NCI-H524 (cell line): ENCODE results near the gene ST7L.

ENCODE experiments used
- DNase-seq, 2 experiments: peaks; one replicate each; lab custom pipeline; 2025; lab: John Stamatoyannopoulos, UW

Gene ST7L

GRCh38 chr1:112618114-112618720 lies 724 bp downstream of the ST7L start:
- DNase-seq: no peak

GRCh38 chr1:112614460-112615065 lies 4.4 kb downstream of the ST7L start:
- peak in 1 of 2 experiments; percentile 30 for DNase-seq

GRCh38 chr1:112605633-112606327 lies 13.2 kb downstream of the ST7L start:
- no peak for DNase-seq

GRCh38 chr1:112603541-112603940 lies 15.4 kb downstream of the ST7L start:
- no peak for DNase-seq

GRCh38 chr1:112603012-112603411 lies 15.9 kb downstream of the ST7L start:
- no peak for DNase-seq

GRCh38 chr1:112599477-112599876 lies 19.5 kb downstream of the ST7L start:
- DNase-seq: no peak

GRCh38 chr1:112594208-112594876 lies 24.6 kb downstream of the ST7L start:
- no peak for DNase-seq

- DNase-seq: no peak
Measured at GRCh38 chr1:112589766-112590165, 29.2 kb downstream of the ST7L start.

- no peak for DNase-seq
Measured at GRCh38 chr1:112583366-112583765, 35.6 kb downstream of the ST7L start.

GRCh38 chr1:112581586-112582192 lies 37.3 kb downstream of the ST7L start:
- DNase-seq: no peak

- no peak for DNase-seq
Measured at GRCh38 chr1:112579801-112580510, 39.0 kb downstream of the ST7L start.

GRCh38 chr1:112576240-112576639 lies 42.7 kb downstream of the ST7L start:
- no peak for DNase-seq

- no peak for DNase-seq
Measured at GRCh38 chr1:112575154-112575804, 43.7 kb downstream of the ST7L start.

- DNase-seq: no peak
Measured at GRCh38 chr1:112565800-112566199, 53.1 kb downstream of the ST7L start.

- no peak for DNase-seq
Measured at GRCh38 chr1:112564081-112564480, 54.9 kb downstream of the ST7L start.

- no peak for DNase-seq
Measured at GRCh38 chr1:112563341-112563740, 55.6 kb downstream of the ST7L start.

- peak in 1 of 2 experiments; percentile 23 for DNase-seq
Measured at GRCh38 chr1:112558634-112559033, 60.3 kb downstream of the ST7L start.

- peak in 1 of 2 experiments; percentile 21 for DNase-seq
Measured at GRCh38 chr1:112557385-112557784, 61.6 kb downstream of the ST7L start.

- no peak for DNase-seq
Measured at GRCh38 chr1:112554411-112554810, 64.5 kb downstream of the ST7L start.

- no peak for DNase-seq
Measured at GRCh38 chr1:112549590-112549989, 69.4 kb downstream of the ST7L start.

- no peak for DNase-seq
Measured at GRCh38 chr1:112548547-112548946, 70.4 kb downstream of the ST7L start.
